Breast epithelium (tissue), 4 donors: Measurements from ENCODE around the gene KCNN3. TPM values are rescaled to one million over a fixed set of nuclear protein-coding genes. Genes with fewer than 3 reads are reported as not detected.
A peak's percentile ranks its signal among the peaks of the same experiment; 100 is the strongest.

ENCODE experiments used
- DNase-seq, 2 donors: peaks; one replicate each; pipeline ENCODE4 v3.0.0-alpha.2; 2019; ENCODE audit warnings: low spot score in 2 of 2
- H3K27ac ChIP-seq, 2 donors: fragments of 200-600 bp; sonication (generic) in 1 of 2; one replicate each; pipeline ENCODE4 v1.5.1; 2016 to 2019; ENCODE audit warnings: mild to moderate bottlenecking in 1 of 2
- H3K27me3 ChIP-seq, 2 donors: fragments of 200-600 bp; sonication (generic) in 1 of 2; one replicate each; pipeline versions ENCODE4 v1.5.1 to v1.6.0; 2017 to 2019; ENCODE audit warnings: control low read depth in 1 of 2, mild to moderate bottlenecking in 1 of 2
- H3K36me3 ChIP-seq: fragments of 200-600 bp; one replicate; pipeline ENCODE4 v1.5.1; 2019
- H3K4me1 ChIP-seq, 2 donors: fragments of 200-600 bp; sonication (generic); one replicate each; pipeline ENCODE4 v1.5.1; 2016 to 2019; ENCODE audit warnings: control low read depth in 1 of 2
- H3K4me3 ChIP-seq, 3 donors: fragments of 200-600 bp; sonication (generic); 1 replicate in 2 of 3; 2 replicates in 1 of 3; pipeline ENCODE4 v1.5.1; 2016 to 2019; ENCODE audit warnings: mild to moderate bottlenecking in 3 of 3, moderate library complexity in 2 of 3
- H3K9me3 ChIP-seq, 2 donors: fragments of 200-600 bp; sonication (generic) in 1 of 2; one replicate each; pipeline ENCODE4 v1.5.1; 2016 to 2019; ENCODE audit warnings: control low read depth in 1 of 2
- CTCF ChIP-seq, 3 donors: fragments of 450-650 bp; IDR thresholded peaks; one replicate each; pipeline ENCODE4 v1.5.1; 2016 to 2017; ENCODE audit warnings: antibody characterized with exemption in 3 of 3, mild to moderate bottlenecking in 3 of 3, moderate library complexity in 3 of 3
- POLR2A ChIP-seq: fragments of 450-650 bp; IDR thresholded peaks from one replicate; pipeline ENCODE4 v1.6.1; 2016; ENCODE audit warnings: antibody characterized with exemption, mild to moderate bottlenecking, moderate library complexity
- POLR2AphosphoS5 ChIP-seq, 3 donors: sonication (generic); formaldehyde crosslinking; IDR thresholded peaks; one replicate each; pipeline ENCODE4 v1.6.1; 2017; ENCODE audit warnings: antibody characterized with exemption in 3 of 3
- intact Hi-C: fragments of 100-400 bp; cut with DNase I; formaldehyde crosslinking; loops from one replicate; pipeline ENCODE4 v1.15.1; 2023; ENCODE audit warnings: low total_unique reads
- total RNA-seq, 3 donors: library from RNA; depleted of rRNA; stranded (reverse); fragments of >200 nt; gene quantifications; one replicate each; pipeline ENCODE4 v1.1.0, GENCODE V29; 2016

Gene KCNN3
- total RNA-seq, 3 donors from 2014 or later: 0.96 to 1.6 (median 1.0) TPM

- no peaks in the 10 kb centered on the region for H3K36me3 ChIP-seq
- H3K27ac ChIP-seq: no peak overlapping the region
- H3K4me1 ChIP-seq: no peaks in the 10 kb centered on the region
- no peak for DNase-seq
- intact Hi-C loops: no loop called here
- TF ChIP-seq POLR2A: no peak
- no peak for TF ChIP-seq CTCF (IDR thresholded peaks at IDR 0.05)
- TF ChIP-seq POLR2AphosphoS5 (IDR thresholded peaks at IDR 0.05): no peak
- no peaks in the 10 kb centered on the region for H3K9me3 ChIP-seq
- no peaks in the 10 kb centered on the region for H3K27me3 ChIP-seq
- no peak overlapping the region for H3K4me3 ChIP-seq
Measured at GRCh38 chr1:154822717-154823116, 47.4 kb downstream of the KCNN3 start.

GRCh38 chr1:154822233-154822632 is 47.8 kb downstream of the KCNN3 start:
- no peak for DNase-seq
- Histone ChIP-seq H3K9me3 (no peaks in the 10 kb centered on the region), H3K36me3 (no peaks in the 10 kb centered on the region), H3K27ac (no peak overlapping the region), H3K27me3 (no peaks in the 10 kb centered on the region), H3K4me1 (no peaks in the 10 kb centered on the region), H3K4me3 (no peak overlapping the region)
- intact Hi-C loops: no loop called here
- TF ChIP-seq CTCF (IDR thresholded peaks at IDR 0.05) (no peak), POLR2A (no peak), POLR2AphosphoS5 (IDR thresholded peaks at IDR 0.05) (no peak)

- Histone ChIP-seq H3K4me1 (no peaks in the 10 kb centered on the region), H3K27ac (no peak overlapping the region), H3K36me3 (no peaks in the 10 kb centered on the region), H3K9me3 (no peaks in the 10 kb centered on the region), H3K4me3 (no peak overlapping the region), H3K27me3 (no peaks in the 10 kb centered on the region)
- intact Hi-C loops: no loop called here
- DNase-seq: no peak
- TF ChIP-seq POLR2AphosphoS5 (IDR thresholded peaks at IDR 0.05): no peak
- TF ChIP-seq CTCF (IDR thresholded peaks at IDR 0.05): no peak
- TF ChIP-seq POLR2A: no peak
Measured at GRCh38 chr1:154821083-154821482, 49.0 kb downstream of the KCNN3 start.

GRCh38 chr1:154820646-154821045 is 49.4 kb downstream of the KCNN3 start:
- TF ChIP-seq CTCF (IDR thresholded peaks at IDR 0.05) (no peak), POLR2AphosphoS5 (IDR thresholded peaks at IDR 0.05) (no peak), POLR2A (no peak)
- H3K27ac ChIP-seq: no peak overlapping the region

GRCh38 chr1:154819628-154820590 is 50.2 kb downstream of the KCNN3 start:
- Histone ChIP-seq H3K4me1 (no peaks in the 10 kb centered on the region), H3K27me3 (no peaks in the 10 kb centered on the region), H3K4me3 (no peak overlapping the region), H3K27ac (no peak overlapping the region), H3K9me3 (no peaks in the 10 kb centered on the region), H3K36me3 (no peaks in the 10 kb centered on the region)
- intact Hi-C loops: no loop called here
- TF ChIP-seq POLR2A (no peak), CTCF (IDR thresholded peaks at IDR 0.05) (peak in 2 of 3 donors; percentile 20 to 29), POLR2AphosphoS5 (IDR thresholded peaks at IDR 0.05) (no peak)
- no peak for DNase-seq

More at GRCh38 chr1:154820646-154821045, 49.4 kb downstream of the KCNN3 start:
- intact Hi-C loops: no loop called here
- Histone ChIP-seq H3K9me3 (no peaks in the 10 kb centered on the region), H3K27me3 (no peaks in the 10 kb centered on the region), H3K4me3 (no peak overlapping the region), H3K36me3 (no peaks in the 10 kb centered on the region), H3K4me1 (no peaks in the 10 kb centered on the region)
- DNase-seq: no peak
